Type B pancreatic cell (in vitro differentiated cells): Measurements from ENCODE around the gene ZDHHC9. TPM values are rescaled to one million over a fixed set of nuclear protein-coding genes. Genes with fewer than 3 reads are reported as not detected.

Experiments used
- DNase-seq: peaks from one replicate; pipeline ENCODE4 v3.0.0; 2021; ENCODE audit warnings: mixed read lengths; ENCODE audit not compliant: unreplicated experiment; ENCODE audit errors: extremely low spot score
- H3K27ac Mint-ChIP-seq: 2 replicates; pipeline ENCODE4 v1.8.0; 2021; ENCODE audit warnings: mild to moderate bottlenecking, mixed read lengths
- H3K27me3 Mint-ChIP-seq: 2 replicates; pipeline ENCODE4 v1.8.0; 2021; ENCODE audit warnings: mixed read lengths
- H3K36me3 Mint-ChIP-seq: 2 replicates; pipeline ENCODE4 v1.8.0; 2021; ENCODE audit warnings: mixed read lengths
- H3K4me1 Mint-ChIP-seq: one replicate; pipeline ENCODE4 v1.8.0; 2021; ENCODE audit warnings: mixed read lengths; ENCODE audit not compliant: unreplicated experiment
- H3K4me3 Mint-ChIP-seq: 2 replicates; pipeline ENCODE4 v1.8.0; 2021; ENCODE audit warnings: mild to moderate bottlenecking, mixed read lengths
- H3K9me3 Mint-ChIP-seq: 2 replicates; pipeline ENCODE4 v1.8.0; 2021; ENCODE audit warnings: mixed read lengths
- CTCF ChIP-seq: fragments of 200-600 bp; sonication (generic); conservative IDR thresholded peaks from 2 replicates; pipeline ENCODE4 v1.5.0; 2021; ENCODE audit warnings: antibody characterized with exemption, mild to moderate bottlenecking
- total RNA-seq: library from RNA; stranded (reverse); gene quantifications from 2 replicates; pipeline ENCODE4 v1.2.1, GENCODE V29; 2021; ENCODE audit warnings: low replicate concordance

ZDHHC9 gene
- total RNA-seq, 1 donor from 2014 or later: 35.3 TPM

- DNase-seq: no peak
- Mint-ChIP-seq H3K4me3 (no peak within 1 kb of the TSS), H3K4me1 (no peaks in the 10 kb centered on the region), H3K27ac (no peak within 1 kb of the TSS), H3K36me3 (no peaks in the 10 kb centered on the region), H3K9me3 (no peaks in the 10 kb centered on the region), H3K27me3 (peaks cover 3% of the 10 kb centered on the region)
- TF ChIP-seq CTCF: no peak
Measured at GRCh38 chrX:129779747-129780146, 63.9 kb downstream of the ZDHHC9 start, which contains the start of gene SASH3. SASH3 (plus strand) TSS chrX:129779949; CDS start chrX:129780098, 149 bp downstream.

GRCh38 chrX:129779086-129779672, 64.5 kb downstream of the ZDHHC9 start:
- Mint-ChIP-seq H3K36me3 (no peaks in the 10 kb centered on the region), H3K27ac (no peak overlapping the region), H3K4me1 (no peaks in the 10 kb centered on the region), H3K4me3 (no peak overlapping the region), H3K9me3 (no peaks in the 10 kb centered on the region), H3K27me3 (peaks cover 3% of the 10 kb centered on the region)
- no peak for TF ChIP-seq CTCF
- no peak for DNase-seq

GRCh38 chrX:129777218-129778030, 66.3 kb downstream of the ZDHHC9 start:
- Mint-ChIP-seq H3K9me3 (no peaks in the 10 kb centered on the region), H3K4me1 (no peaks in the 10 kb centered on the region), H3K27me3 (peaks cover 3% of the 10 kb centered on the region), H3K27ac (no peak overlapping the region), H3K36me3 (no peaks in the 10 kb centered on the region), H3K4me3 (no peak overlapping the region)
- DNase-seq: no peak
- no peak for TF ChIP-seq CTCF

GRCh38 chrX:129773649-129774458, 69.8 kb downstream of the ZDHHC9 start:
- Mint-ChIP-seq H3K36me3 (no peaks in the 10 kb centered on the region), H3K9me3 (no peaks in the 10 kb centered on the region), H3K4me1 (no peaks in the 10 kb centered on the region), H3K27ac (no peak overlapping the region), H3K4me3 (no peak overlapping the region), H3K27me3 (no peaks in the 10 kb centered on the region)
- DNase-seq: no peak
- TF ChIP-seq CTCF: no peak

GRCh38 chrX:129772796-129773431, 70.8 kb downstream of the ZDHHC9 start:
- Mint-ChIP-seq H3K36me3 (no peaks in the 10 kb centered on the region), H3K9me3 (no peaks in the 10 kb centered on the region), H3K4me1 (no peaks in the 10 kb centered on the region), H3K27me3 (no peaks in the 10 kb centered on the region), H3K4me3 (no peak overlapping the region), H3K27ac (no peak overlapping the region)
- TF ChIP-seq CTCF: no peak
- no peak for DNase-seq
